Osteocyte (in vitro differentiated cells): Measurements from ENCODE around the gene SGCB. TPM values are rescaled to one million over a fixed set of nuclear protein-coding genes. Genes with fewer than 3 reads are reported as not detected.

Experiments
- DNase-seq: peaks from one replicate; pipeline ENCODE4 v3.0.0; 2021; ENCODE audit warnings: mixed read lengths; ENCODE audit not compliant: unreplicated experiment; ENCODE audit errors: extremely low spot score
- H3K27ac Mint-ChIP-seq: one replicate; pipeline ENCODE4 v1.8.0; 2021; ENCODE audit warnings: mild to moderate bottlenecking, mixed read lengths; ENCODE audit not compliant: unreplicated experiment
- H3K27me3 Mint-ChIP-seq: one replicate; pipeline ENCODE4 v1.8.0; 2021; ENCODE audit warnings: mixed read lengths; ENCODE audit not compliant: unreplicated experiment
- H3K36me3 Mint-ChIP-seq: one replicate; pipeline ENCODE4 v1.8.0; 2021; ENCODE audit warnings: mixed read lengths; ENCODE audit not compliant: unreplicated experiment
- H3K4me1 Mint-ChIP-seq: one replicate; pipeline ENCODE4 v1.8.0; 2021; ENCODE audit warnings: mixed read lengths; ENCODE audit not compliant: unreplicated experiment
- H3K4me3 Mint-ChIP-seq: one replicate; pipeline ENCODE4 v1.8.0; 2021; ENCODE audit warnings: mild to moderate bottlenecking, moderate library complexity, mixed read lengths; ENCODE audit not compliant: unreplicated experiment
- H3K9me3 Mint-ChIP-seq: one replicate; pipeline ENCODE4 v1.8.0; 2021; ENCODE audit warnings: mixed read lengths; ENCODE audit not compliant: unreplicated experiment
- total RNA-seq: library from RNA; stranded (reverse); gene quantifications from 2 replicates; pipeline ENCODE4 v1.2.1, GENCODE V29; 2021
- TF ChIP-seq, protein P1 (sequence below): fragments of 200-600 bp; sonication (generic); IDR thresholded peaks from 2 replicates; pipeline ENCODE4 v1.5.0; 2021; ENCODE audit warnings: antibody characterized with exemption, mild to moderate bottlenecking, moderate library complexity

SGCB gene
- total RNA-seq, 1 donor from 2014 or later, result 86.5 TPM

DNA sequence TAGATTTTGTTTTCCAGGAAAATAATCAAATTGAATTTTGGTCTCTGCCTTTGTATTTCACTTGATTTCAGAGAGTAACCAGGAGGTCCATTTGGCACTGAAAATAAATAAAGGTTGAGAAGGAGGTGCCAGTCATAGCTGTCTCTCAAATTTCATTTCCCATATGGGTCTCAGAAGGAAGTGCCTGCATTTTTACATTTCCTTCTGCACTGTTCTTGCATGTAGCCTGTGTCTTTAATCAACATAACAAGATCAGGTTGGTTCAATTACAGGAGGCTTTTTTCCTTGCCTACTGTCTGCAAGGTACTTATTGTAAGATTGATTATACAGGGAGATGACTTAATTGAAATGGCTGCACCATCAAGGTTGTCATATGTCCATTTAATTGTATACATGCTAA lies 33.7 kb downstream of the SGCB start:
- H3K27ac Mint-ChIP-seq, result no peak overlapping the region
- H3K4me3 Mint-ChIP-seq, result no peak overlapping the region
- peaks cover 11% of the 10 kb centered on the region for H3K36me3 Mint-ChIP-seq
- no peaks in the 10 kb centered on the region for H3K27me3 Mint-ChIP-seq
- TF ChIP-seq, protein P1, sequence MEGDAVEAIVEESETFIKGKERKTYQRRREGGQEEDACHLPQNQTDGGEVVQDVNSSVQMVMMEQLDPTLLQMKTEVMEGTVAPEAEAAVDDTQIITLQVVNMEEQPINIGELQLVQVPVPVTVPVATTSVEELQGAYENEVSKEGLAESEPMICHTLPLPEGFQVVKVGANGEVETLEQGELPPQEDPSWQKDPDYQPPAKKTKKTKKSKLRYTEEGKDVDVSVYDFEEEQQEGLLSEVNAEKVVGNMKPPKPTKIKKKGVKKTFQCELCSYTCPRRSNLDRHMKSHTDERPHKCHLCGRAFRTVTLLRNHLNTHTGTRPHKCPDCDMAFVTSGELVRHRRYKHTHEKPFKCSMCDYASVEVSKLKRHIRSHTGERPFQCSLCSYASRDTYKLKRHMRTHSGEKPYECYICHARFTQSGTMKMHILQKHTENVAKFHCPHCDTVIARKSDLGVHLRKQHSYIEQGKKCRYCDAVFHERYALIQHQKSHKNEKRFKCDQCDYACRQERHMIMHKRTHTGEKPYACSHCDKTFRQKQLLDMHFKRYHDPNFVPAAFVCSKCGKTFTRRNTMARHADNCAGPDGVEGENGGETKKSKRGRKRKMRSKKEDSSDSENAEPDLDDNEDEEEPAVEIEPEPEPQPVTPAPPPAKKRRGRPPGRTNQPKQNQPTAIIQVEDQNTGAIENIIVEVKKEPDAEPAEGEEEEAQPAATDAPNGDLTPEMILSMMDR, result no peak
- DNase-seq, result no peak
- no peaks in the 10 kb centered on the region for H3K4me1 Mint-ChIP-seq
- H3K9me3 Mint-ChIP-seq, result peaks cover 5% of the 10 kb centered on the region

DNA sequence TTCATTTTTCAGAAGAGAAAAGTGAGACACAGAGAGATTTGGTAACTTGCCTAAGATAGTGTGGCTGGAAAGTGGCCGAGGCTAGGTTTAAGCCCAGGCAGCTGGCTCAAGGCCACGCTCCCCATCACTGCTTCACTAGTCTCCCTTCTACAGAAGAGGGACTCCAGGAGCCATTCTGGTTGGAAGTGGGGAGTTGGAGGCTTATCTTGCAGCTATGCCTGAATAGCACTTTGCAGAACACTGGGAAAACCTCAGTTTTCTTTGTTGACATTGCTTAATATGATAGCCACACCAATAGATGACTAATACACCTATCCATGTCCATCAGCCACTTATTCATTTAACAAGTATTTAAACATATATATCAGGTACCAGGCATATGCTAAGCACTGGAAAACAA lies 36.5 kb downstream of the SGCB start:
- H3K27ac Mint-ChIP-seq, result no peak overlapping the region
- no peak overlapping the region for H3K4me3 Mint-ChIP-seq
- peaks cover 9% of the 10 kb centered on the region for H3K36me3 Mint-ChIP-seq
- H3K9me3 Mint-ChIP-seq, result no peaks in the 10 kb centered on the region
- TF ChIP-seq, protein P1, result no peak
- H3K27me3 Mint-ChIP-seq, result no peaks in the 10 kb centered on the region
- no peaks in the 10 kb centered on the region for H3K4me1 Mint-ChIP-seq
- DNase-seq, result no peak

DNA sequence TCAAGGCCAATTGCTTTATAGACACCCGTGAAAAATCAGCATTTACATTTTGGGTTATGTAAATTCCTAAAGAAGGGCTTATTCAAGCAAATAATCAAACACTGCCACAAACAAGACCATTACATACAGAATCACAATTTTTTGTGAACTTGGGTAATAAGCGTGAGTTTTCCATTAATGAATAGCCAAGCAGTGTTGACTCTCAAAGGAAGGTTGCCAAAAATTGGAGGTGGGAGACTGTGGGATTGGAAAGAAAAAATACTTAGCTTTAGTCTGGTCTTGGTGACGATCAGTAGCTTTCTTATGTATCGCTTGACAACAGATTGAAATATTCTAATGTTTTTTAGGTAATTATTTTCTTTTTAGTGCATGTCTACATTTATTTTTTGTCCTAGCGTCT lies 38.8 kb downstream of the SGCB start:
- peaks cover 12% of the 10 kb centered on the region for H3K36me3 Mint-ChIP-seq
- H3K4me1 Mint-ChIP-seq, result no peaks in the 10 kb centered on the region
- no peaks in the 10 kb centered on the region for H3K27me3 Mint-ChIP-seq
- peaks cover 1% of the 10 kb centered on the region for H3K9me3 Mint-ChIP-seq
- no peak overlapping the region for H3K4me3 Mint-ChIP-seq
- DNase-seq, result no peak
- no peak overlapping the region for H3K27ac Mint-ChIP-seq
- TF ChIP-seq, protein P1, result no peak

DNA sequence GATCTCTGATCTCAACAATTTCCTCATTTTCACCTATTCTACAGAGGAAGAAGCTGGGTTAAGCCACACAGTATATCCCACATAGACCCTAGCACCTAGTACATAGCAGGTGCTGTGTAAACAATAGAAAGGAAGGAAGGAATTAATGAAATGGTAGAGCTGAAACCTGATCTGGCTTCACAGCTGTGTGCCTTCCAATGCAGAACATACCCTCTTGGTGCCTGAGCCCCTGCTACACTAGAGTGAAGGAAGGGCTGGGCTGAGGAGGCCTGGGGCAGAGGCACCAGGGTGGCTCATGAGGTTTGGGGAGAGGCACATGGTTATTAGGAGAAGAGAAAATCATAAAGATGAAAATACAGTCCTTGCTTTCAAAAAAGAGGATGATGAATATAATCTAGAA lies 39.3 kb downstream of the SGCB start:
- H3K27me3 Mint-ChIP-seq, result no peaks in the 10 kb centered on the region
- H3K27ac Mint-ChIP-seq, result no peak overlapping the region
- no peak for DNase-seq
- no peak overlapping the region for H3K4me3 Mint-ChIP-seq
- peaks cover 5% of the 10 kb centered on the region for H3K9me3 Mint-ChIP-seq
- peaks cover 12% of the 10 kb centered on the region for H3K36me3 Mint-ChIP-seq
- no peaks in the 10 kb centered on the region for H3K4me1 Mint-ChIP-seq
- TF ChIP-seq, protein P1, result no peak

DNA sequence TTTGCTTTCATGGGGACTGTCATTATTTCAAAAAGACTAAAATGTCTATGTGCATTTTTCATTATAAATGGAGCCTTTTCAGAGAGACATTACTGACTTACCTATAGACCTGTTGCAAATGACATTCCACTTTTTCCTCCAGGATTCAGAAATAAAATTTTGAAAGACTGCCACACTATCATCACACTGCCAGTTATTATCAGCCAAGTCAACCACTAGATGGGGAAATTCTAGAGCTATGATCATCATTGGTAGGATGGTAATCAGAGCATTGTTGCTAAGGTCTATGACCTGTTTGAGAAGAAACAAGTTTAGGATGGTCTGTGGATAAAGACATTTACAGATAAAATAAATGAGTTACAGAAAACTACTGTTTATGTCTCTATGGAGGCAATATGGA lies 40.5 kb downstream of the SGCB start:
- Mint-ChIP-seq H3K9me3 (peaks cover 15% of the 10 kb centered on the region), H3K36me3 (peaks cover 12% of the 10 kb centered on the region), H3K27ac (no peak overlapping the region), H3K4me3 (no peak overlapping the region), H3K27me3 (no peaks in the 10 kb centered on the region), H3K4me1 (no peaks in the 10 kb centered on the region)
- DNase-seq, result no peak
- TF ChIP-seq, protein P1, result no peak
